Measurements from ENCODE around the gene SCUBE3.

- TF ChIP-seq RAD21 (CRISPR knock-in tag; conservative IDR thresholded peaks at IDR 0.05 in 1 of 2, IDR thresholded peaks at IDR 0.05 in 1 of 2) (no peak), SUPT5H (IDR thresholded peaks at IDR 0.05) (no peak), CTCF (IDR thresholded peaks at IDR 0.05 in 2 of 3, conservative IDR thresholded peaks at IDR 0.05 in 1 of 3; ENCODE audit: insufficient read depth in 2 of 3, low read depth in 1 of 3, low read length in 3 of 3) (no peak), ELF4 (CRISPR knock-in tag; IDR thresholded peaks at IDR 0.05) (no peak), JUND (IDR thresholded peaks at IDR 0.05; ENCODE audit: borderline replicate concordance, low read depth, low read length) (no peak), JUND (tag; IDR thresholded peaks at IDR 0.05; ENCODE audit: borderline replicate concordance, low read depth, low read length) (no peak), ZKSCAN1 (IDR thresholded peaks at IDR 0.05; ENCODE audit: low read depth, low read length) (no peak), POLR2A (conservative IDR thresholded peaks at IDR 0.05) (no peak), CHCHD3 (CRISPR knock-in tag; IDR thresholded peaks at IDR 0.05) (no peak), EZH2 (IDR thresholded peaks at IDR 0.05; ENCODE audit: borderline replicate concordance, low read depth, low read length) (no peak)
Measured at GRCh38 chr6:35242486-35242885, 28.7 kb downstream of the SCUBE3 start.
